Endometrial microvascular endothelial cells (primary cell): ENCODE results near the gene NCMAP. TPM values are rescaled to one million over a fixed set of nuclear protein-coding genes. Genes with fewer than 3 reads are reported as not detected.

Experiments used
- in situ Hi-C: cut with HindIII; loops from 2 replicates; pipeline ENCODE4 v1.10.0; 2017; ENCODE audit warnings: low sequenced_read_pairs, low pct_unique_long_range_greater_than_20kb; ENCODE audit errors: inconsistent ontology term
- total RNA-seq: library from RNA; depleted of rRNA; stranded (reverse); fragments of >200 nt; gene quantifications from one replicate; pipeline ENCODE4 v1.2.3, GENCODE V29; 2015; ENCODE audit errors: inconsistent ontology term

Gene NCMAP
- total RNA-seq, 1 donor from 2014 or later: not detected

- in situ Hi-C loops: no loop called here
These were observed 49.8 kb downstream of the NCMAP start for GRCh38 chr1:24605534-24606295.

GRCh38 chr1:24606296-24606605 is 50.4 kb downstream of the NCMAP start:
- in situ Hi-C loops: no loop called here

- in situ Hi-C loops: no loop called here
These were observed 50.7 kb downstream of the NCMAP start for GRCh38 chr1:24606621-24607020.

- in situ Hi-C loops: no loop called here
These were observed 54.1 kb downstream of the NCMAP start for GRCh38 chr1:24609949-24610517.

- in situ Hi-C loops: no loop called here
These were observed 63.5 kb downstream of the NCMAP start for GRCh38 chr1:24619376-24619775.

- in situ Hi-C loops: no loop called here
These were observed 64.8 kb downstream of the NCMAP start for GRCh38 chr1:24620678-24621077.

- in situ Hi-C loops: no loop called here
These were observed 65.2 kb downstream of the NCMAP start for GRCh38 chr1:24621121-24621520.

- in situ Hi-C loops: no loop called here
These were observed 66.3 kb downstream of the NCMAP start for GRCh38 chr1:24622218-24622617.

- in situ Hi-C loops: no loop called here
These were observed 76.9 kb downstream of the NCMAP start for GRCh38 chr1:24632832-24633175.

- in situ Hi-C loops: no loop called here
These were observed 79.4 kb downstream of the NCMAP start for GRCh38 chr1:24635195-24635843.

GRCh38 chr1:24636661-24637357 is 80.9 kb downstream of the NCMAP start:
- in situ Hi-C loops: no loop called here

GRCh38 chr1:24639094-24639493 is 83.2 kb downstream of the NCMAP start:
- in situ Hi-C loops: no loop called here

- in situ Hi-C loops: no loop called here
These were observed 84.0 kb downstream of the NCMAP start for GRCh38 chr1:24639881-24640280.

- in situ Hi-C loops: no loop called here
These were observed 84.4 kb downstream of the NCMAP start for GRCh38 chr1:24640288-24640687.

GRCh38 chr1:24641646-24642151 is 85.8 kb downstream of the NCMAP start:
- in situ Hi-C loops: no loop called here

- in situ Hi-C loops: no loop called here
These were observed 86.8 kb downstream of the NCMAP start, which contains the start of gene SRRM1 for GRCh38 chr1:24642481-24643362. Gene SRRM1, plus strand, starts transcription at chr1:24643302. Its CDS starts 25 bp downstream, at chr1:24643327.

- in situ Hi-C loops: no loop called here
These were observed 87.6 kb downstream of the NCMAP start for GRCh38 chr1:24643363-24644099.

- in situ Hi-C loops: no loop called here
These were observed 88.2 kb downstream of the NCMAP start for GRCh38 chr1:24644100-24644384.
